ENCODE results near the gene ALPK3.
"Not testable (repeated sequence)": the region's sequence is repeated elsewhere in the genome, so short reads cannot be mapped to it uniquely, and the experiment has no call there.

Gene ALPK3

DNA sequence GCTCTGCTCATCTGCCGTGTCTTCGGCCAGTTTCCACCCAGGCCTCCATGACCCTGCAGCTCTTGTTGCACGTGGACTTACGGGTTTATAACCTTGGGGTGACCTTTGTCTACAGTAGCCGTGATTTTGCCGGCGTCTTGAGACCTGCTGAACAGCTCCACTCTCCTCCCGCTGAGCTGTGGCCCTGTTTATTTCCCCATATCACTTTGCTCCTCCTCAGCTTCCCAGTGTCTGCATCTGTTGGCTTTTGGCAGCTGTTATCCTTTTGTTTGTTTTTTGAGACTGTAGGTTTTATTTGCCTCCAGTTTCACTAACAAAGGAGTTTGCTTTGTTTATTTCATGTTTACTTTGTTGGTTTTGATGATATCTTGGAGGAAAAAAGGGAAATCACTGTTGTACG, 38.0 kb downstream of the ALPK3 start:
- DNase-seq = no peak

DNA sequence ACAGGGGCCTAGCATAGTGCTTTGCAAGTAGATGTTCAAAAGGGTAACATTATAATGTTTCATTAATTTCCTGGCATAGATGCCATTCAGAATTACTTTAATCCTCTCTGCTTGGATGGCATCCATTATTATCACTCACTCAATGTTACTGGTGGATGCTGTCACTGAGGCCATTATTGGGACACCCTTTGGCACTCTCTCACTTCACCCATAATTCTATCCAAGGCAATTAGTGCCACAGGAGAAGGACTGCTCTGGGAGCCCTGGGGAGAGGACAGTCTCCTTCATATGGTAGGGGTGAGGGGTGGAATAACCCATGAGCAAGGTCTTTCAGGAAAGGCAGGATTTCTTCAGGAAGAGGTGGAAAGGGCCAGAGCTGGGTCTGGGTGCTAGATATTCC, 38.6 kb downstream of the ALPK3 start:
- DNase-seq = no peak

DNA sequence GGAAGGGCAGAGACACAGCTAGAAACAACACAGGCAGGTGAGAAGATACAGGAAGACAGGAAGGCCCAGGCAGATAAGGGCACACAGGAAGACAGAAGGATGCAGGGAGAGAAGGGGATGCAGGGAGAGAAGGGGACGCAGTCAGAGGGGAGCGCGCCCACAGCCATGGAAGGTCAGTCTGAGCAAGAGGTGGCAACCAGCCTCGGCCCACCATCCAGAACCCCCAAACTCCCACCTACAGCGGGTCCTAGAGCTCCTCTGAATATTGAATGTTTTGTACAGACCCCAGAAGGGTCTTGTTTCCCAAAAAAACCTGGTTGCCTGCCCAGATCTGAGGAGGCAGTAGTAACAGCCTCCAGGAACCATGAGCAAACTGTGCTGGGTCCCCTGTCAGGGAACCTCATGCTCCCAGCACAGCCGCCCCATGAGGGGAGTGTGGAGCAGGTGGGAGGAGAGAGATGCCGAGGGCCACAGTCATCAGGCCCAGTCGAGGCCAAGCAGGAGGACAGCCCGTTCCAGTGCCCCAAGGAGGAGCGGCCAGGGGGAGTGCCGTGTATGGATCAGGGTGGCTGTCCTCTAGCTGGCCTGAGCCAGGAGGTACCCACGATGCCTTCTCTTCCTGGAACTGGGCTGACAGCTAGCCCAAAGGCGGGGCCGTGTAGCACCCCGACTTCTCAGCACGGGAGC, 39.7 kb downstream of the ALPK3 start:
- DNase-seq = no peak

DNA sequence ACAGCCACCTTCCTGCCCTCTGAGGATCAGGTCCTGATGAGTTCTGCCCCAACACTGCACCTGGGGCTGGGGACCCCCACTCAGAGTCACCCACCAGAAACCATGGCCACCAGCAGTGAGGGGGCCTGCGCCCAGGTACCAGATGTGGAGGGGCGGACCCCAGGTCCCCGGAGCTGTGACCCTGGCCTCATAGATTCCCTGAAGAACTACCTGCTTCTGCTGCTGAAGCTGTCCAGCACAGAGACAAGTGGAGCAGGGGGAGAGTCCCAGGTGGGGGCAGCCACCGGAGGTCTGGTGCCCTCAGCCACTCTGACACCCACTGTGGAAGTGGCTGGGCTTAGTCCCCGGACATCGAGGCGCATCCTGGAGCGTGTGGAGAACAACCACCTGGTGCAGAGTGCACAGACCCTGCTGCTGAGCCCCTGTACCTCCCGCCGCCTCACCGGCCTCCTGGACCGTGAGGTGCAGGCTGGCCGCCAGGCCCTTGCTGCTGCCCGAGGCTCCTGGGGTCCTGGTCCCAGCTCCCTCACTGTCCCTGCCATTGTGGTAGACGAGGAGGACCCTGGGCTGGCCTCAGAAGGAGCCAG, 40.4 kb downstream of the ALPK3 start:
- DNase-seq = no peak

DNA sequence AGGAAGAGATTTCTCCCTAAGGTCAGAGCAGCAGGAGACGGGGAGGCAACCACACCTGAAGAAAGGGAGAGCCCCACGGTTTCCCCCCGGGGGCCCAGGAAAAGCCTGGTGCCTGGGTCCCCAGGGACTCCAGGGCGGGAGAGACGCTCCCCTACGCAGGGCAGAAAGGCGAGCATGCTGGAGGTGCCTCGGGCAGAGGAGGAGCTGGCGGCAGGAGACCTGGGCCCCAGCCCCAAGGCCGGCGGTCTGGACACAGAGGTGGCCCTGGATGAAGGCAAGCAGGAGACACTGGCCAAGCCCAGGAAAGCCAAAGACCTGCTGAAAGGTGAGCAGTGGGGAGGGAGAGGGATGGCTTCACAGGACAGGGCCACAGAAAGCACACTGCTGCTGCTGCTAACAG, 41.1 kb downstream of the ALPK3 start:
- DNase-seq = no peak

DNA sequence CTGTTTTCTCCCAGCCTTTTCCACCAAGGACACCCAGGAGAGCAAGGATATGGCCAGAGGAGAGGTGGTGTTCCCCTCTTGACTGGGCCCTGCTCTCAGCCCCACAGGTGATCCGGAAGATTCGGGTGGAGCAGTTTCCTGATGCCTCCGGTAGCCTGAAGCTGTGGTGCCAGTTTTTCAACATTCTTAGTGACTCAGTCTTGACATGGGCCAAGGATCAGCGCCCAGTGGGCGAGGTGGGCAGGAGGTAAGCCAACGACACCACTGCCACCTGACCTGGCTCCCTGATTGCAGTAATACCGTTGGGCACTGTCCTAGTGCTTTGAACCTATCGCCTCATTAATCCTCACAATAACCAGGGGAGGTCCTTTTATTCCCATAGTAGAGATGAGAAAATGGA, 42.0 kb downstream of the ALPK3 start:
- DNase-seq = no peak

DNA sequence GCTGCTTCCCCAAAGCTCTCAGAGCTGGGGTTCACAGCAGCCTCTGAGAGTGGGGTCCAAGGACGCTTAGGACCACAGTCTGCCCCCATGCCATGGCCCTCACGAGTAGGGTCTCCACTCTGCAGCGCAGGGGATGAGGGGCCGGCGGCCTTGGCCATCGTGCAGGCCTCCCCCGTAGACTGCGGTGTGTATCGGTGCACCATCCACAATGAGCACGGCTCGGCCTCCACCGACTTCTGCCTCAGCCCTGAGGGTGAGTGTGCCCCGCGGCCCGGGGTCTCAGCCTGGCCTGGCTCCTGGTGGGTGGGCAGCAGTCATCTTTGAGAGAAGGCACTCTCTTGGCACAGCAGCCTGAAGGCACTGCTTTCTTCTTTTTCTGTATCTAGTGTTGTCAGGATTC, 42.5 kb downstream of the ALPK3 start:
- no peak for DNase-seq

DNA sequence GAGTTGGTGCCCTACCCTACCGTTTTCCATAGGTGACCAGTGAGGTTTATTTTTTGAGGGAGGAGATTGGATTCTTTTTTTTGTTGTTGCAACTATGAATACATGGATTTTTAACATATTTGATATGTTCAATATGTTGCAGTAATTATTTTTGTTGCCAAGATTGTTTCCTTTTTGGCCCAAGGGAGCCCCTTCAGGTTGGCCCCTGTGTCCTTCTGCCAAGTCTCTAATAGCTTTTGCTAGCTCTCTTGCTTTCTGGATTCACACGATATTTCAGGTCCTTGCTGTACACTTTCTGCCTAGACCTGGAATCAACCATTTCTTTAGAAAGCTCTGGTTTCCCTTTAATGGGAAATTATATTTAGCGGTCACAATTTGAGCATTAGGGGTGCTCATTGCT, 44.6 kb downstream of the ALPK3 start:
- DNase-seq = no peak

DNA sequence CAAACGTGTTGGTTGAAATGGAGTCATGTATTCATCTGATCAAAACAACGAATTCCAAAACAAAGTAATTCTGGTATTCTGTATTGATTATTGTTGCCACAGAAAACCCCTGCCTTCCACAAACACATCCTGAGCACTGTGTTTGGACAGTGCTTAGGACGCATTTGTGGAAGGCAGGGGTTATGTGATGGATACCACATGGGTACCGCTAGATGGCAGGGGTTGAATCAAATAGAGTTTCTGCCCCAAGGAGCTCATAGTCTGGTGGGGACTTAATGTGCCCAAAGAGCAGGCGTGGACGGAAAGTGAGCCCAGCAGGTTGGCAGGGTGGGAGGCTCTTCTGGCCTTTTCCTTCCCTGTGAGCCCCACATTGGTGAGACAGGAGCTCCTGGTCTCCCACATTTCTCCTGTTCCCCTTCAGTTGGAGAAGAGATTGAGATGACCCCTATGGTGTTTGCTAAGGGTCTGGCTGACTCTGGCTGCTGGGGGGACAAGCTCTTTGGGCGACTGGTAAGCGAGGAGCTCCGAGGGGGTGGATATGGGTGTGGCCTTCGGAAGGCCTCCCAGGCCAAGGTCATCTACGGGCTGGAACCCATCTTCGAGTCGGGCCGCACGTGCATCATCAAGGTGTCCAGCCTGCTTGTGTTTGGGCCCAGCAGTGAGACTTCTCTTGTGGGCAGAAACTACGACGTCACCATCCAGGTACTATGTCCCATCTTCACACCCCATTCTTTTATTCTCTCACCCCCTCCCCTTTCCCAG, 45.2 kb downstream of the ALPK3 start:
- DNase-seq = no peak

DNA sequence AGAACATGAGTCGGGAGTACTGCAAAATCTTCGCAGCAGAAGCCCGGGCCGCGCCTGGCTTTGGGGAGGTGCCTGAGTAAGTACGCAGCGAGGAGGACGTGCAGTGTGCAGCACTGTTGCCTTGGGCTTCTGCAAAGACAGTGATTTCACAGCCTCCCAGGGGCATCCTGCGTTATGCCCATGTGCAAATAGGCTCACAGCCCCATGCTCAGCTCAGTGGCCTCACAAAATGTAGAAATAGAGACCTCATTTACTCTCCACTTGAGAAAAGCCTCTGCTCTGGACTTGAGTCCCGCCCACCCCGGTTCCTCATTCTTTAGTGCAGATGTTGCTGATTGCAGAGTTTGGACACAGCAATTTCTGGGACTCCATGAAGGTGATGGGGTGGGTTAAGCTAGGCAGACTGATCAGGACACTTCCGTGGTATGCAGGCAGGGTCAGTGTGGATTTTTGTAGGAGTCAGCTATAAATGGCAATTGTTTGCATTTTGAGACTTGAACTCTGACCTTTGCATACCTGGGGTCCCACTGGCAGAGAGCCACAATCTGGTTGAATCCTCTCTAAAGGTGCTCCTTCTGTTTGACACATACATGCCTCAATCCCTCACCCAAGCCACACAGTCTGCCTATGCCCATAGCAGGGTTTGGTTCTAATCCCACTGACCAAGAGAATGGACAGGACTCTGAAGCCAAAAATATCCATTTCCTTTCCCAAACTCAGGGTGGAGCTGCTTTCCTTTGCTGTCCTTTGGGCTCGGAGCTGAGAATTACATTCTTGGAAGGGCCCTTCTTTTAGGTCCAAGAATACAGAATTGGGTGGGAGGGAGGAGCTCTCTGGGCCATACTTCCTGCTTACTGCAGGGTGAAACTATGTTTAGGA, 46.6 kb downstream of the ALPK3 start:
- DNase-seq = no peak

DNA sequence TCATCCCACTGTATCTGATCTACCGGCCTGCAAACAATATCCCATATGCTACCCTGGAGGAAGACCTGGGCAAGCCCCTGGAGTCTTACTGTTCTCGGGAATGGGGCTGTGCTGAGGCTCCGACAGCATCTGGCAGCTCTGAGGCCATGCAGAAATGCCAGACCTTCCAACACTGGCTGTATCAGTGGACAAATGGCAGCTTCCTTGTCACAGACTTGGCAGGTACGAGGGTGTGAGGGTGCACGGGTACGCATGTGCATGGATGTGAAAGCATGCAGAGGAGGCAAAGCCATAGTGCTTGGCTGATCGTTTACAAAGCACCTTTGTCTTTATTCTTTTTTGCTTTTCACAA, 47.3 kb downstream of the ALPK3 start:
- no peak for DNase-seq

DNA sequence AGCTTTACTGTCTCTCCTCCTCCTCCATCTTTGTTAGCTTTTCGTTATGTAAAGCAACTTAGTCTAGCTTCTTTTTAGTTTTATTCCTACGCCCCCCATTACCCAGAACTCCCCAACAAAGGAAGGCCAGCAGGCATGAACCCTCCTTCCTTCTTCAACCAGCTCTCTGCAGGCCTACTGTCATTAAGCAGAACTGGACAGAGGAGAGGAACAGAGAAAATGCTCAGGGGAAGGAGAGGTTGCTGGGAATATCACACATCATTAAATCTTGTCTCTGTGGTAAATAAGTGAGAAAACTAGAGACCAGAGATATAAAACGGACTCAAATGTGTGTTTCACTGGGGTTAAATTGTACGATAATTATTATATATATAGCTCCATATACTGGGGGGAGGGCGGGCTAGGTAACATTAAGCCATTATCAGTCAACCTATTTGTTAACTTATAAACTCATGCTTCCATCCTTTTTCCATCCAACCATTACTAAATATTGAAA, 48.0 kb downstream of the ALPK3 start:
- no peak for DNase-seq

DNA sequence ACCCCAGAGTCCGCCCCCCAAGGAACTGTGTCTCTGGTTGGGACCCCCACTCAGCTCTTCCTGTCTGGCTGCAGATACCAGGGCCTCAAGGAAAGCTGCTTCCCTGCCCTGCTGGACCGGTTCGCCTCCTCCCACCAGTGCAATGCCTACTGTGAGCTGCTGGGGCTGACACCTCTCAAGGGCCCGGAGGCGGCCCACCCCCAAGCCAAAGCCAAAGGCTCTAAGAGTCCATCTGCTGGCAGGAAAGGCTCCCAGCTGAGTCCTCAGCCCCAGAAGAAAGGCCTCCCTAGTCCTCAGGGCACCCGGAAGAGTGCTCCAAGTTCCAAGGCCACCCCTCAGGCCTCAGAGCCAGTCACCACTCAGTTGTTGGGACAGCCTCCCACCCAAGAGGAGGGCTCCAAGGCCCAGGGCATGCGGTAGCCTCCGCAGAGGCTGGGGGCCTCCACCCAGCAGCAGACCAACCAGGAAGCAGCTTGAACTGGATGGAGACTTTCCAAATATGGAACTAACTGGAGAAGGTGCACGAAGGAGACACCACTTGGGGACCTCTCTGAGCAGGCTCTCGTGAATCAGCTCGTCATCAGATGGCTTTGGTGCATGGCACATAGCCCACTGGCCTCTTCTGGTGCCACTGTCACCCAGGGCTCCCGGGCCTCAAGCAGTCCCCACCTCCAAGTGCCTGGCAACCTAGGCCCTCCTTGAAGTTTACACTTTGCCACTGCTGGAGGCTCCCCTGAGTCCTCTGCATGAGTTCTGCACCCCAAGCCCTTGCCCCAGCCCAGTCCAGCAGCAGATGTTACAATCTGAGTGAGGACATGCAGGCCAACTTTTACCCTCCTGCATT, 51.1 kb downstream of the ALPK3 start:
- DNase-seq = no peak

DNA sequence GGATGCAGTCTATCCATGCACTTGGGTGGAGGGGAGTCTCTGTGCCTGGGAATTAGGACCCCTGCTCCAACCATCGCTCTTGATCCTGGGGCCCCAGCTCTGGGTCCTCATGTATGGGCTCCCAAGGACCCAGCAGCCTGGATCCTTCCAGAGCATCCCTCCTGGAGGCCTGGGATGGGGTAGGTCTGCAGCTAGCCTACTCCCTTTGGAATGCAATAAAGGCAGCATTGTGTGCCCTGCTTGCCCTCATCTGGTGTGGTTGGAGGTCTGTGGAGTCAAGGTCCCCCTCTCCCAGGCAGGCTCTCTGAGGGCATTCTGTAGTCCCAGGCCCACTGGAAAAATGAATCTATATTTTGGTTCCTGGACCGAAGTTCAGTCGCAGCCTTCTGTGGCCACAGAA, 52.4 kb downstream of the ALPK3 start:
- DNase-seq = no peak

DNA sequence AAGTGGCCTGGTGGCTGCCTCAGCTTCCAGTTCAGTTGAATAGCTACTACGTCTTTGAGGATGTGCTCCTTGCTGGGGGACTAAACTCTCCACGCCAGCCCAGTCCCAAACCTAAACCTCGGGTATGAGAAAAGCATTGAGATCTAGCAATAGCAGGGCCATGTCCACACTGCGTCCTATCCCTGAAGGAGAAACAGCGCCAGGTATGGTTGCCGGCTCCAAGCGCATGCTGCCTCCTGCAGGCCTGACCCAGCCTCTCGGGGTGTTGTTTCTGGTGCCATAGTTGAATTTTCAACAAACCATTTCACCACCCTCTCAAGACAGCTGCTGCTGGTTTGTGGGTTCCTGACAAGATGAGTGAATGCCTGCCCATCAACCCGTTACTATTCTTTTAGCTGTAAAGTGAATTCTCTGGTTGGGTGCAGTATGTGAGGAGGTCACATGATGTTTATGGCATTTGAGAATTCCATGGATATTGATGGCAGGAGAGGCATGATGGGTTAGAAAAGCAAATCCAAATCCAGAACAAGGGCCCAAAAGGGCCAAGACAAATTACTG, 54.4 kb downstream of the ALPK3 start:
- DNase-seq = no peak

DNA sequence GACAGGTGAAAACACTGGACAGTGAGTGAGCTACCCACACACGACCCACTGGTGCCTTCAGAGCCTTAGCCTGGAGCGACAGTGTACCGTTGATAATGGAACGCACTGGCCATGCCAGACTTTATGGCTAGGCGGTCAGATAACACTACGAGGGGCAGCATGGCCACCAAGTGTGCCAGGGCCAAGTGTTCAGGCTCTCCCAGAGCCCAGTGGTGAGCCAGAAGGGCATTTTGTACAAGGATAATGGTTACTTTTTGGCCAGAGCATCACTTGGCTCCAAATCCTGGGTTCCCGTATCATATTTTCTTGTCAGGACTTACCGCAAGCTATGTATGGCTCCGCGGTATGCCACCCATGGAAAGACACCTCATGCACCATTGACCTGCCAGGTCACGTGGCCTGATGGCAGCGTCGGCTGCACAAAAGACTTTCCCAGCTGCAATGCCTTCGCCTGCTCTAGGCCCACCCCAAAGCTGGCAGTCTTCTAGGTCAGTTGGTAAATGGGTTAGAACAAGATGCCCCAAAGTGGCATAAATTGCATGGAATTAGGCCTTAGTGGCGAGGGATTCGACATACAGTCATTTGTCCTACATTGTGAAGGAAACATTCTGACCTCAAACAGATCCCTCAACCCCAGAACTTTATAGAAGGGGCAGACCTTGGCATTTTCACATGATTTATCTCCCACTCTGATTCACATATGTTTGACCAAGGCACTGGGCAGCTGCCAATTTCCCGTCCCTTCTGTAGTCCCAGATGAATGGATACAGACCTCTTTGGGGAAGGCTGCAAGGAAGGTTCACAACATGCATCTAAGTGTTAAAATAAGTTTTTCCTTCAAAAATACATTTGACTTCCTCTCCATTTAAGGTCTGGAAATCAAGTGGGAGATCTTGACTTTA, 55.1 kb downstream of the ALPK3 start:
- DNase-seq = no peak

DNA sequence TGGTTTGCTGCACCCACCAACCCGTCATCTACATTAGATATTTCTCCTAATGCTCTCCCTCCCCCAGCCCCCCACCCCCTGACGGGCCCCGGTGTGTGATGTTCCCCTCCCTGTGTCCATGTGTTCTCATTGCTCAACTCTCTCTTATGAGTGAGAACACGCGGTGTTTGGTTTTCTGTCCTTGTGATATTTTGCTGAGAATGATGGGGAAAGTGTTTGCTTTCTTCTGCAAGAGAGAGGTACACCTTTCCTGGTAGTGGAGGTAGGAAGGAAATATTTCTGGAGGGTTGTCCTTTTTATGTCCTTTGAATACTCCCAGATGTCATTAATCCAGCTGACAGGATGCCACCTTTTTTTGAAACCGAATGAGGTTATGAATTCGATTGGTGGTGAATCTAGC, 56.8 kb downstream of the ALPK3 start:
- no peak for DNase-seq

DNA sequence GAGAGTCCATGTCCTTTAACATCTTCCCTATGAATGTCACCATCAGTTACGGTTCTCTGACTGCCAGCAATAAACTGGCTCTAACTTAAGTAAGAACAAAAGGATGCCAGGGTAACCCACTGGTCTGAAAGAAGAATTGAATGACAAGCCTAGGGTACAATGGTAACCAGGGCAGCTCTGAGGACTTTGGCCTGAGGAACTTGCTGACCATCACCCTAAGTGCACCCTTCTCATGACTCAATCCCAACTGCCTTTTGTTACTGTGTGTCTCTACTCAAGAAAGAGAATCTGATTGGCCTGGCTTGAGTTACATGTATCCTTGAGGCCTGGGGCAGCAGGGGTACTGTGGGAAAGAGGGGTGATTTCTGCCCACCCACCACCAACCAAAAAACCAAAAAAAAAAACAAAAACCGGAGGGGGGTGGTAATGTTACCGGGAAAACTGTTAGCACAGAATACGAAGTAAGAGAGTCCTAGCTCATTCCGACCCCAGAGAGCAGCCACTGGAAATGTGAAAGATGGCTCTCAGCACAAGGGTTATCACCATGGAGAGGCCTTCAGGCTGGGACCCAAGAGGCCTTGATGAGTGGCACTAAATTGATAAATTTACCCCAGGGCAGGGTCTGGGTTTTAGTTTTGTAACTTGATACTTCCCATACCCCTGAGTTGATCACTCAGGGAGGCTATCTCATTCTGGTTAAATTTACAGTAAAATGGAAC, 58.0 kb downstream of the ALPK3 start:
- no peak for DNase-seq

DNA sequence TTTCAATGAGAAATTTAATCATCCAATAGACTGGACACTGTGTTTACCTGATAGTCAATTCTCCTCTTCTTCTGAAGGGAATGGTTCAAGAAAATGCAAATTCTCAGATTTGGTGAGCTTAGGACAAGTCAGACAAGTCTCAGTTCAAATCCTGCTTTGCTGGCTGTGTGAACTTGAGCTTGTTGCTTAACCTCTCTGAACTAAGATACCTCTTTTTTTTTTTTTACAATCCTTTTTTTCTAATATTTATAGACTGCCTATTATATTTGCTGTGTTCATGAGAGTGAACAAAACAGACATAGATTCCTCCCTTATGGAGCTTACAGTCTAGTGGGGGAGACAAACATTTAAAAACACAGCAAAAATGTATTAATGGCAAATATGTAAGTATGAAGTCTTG, 59.1 kb downstream of the ALPK3 start:
- no peak for DNase-seq

DNA sequence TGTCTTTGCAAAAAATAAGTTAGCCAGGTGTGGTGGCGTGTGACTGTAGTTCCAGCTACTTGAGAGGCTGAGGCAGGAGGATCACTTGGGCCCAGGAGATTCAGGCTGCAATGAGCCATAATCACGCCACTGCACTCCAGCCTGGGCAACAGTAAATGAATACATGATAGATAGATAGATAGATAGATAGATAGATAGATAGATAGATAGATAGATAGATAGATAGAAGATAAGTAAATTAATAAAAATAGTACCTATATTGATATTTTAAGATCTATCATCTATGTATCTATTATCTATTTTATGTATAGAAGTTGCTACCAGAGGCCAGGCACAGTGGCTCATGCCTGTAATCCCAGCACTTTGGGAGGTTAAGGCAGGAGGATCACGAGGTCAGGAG, 60.5 kb downstream of the ALPK3 start:
- DNase-seq = not testable (repeated sequence)
